ENCODE measurements around the gene NEUROG3. TPM values are rescaled to one million over a fixed set of nuclear protein-coding genes. Genes with fewer than 3 reads are reported as not detected.

NEUROG3 gene
- total RNA-seq, 4 donors from 2014 or later: not detected

GRCh38 chr10:69571618-69572158 lies 1.5 kb downstream of the NEUROG3 start:
- H3K27me3 ChIP-seq: peaks cover 0 to 96% of the 10 kb centered on the region in 2 donors
- no peaks in the 10 kb centered on the region for H3K9me3 ChIP-seq
- peaks cover 0 to 37% (median 17%) of the 10 kb centered on the region in 4 donors for H3K4me1 ChIP-seq
- H3K4me3 ChIP-seq: peak overlapping the region in 1 of 4 donors; percentile 44
- no peak overlapping the region for H3K27ac ChIP-seq
- TF ChIP-seq EP300 (IDR thresholded peaks at IDR 0.05) (no peak), POLR2A (IDR thresholded peaks at IDR 0.05) (no peak)
- TF ChIP-seq, protein P1, sequence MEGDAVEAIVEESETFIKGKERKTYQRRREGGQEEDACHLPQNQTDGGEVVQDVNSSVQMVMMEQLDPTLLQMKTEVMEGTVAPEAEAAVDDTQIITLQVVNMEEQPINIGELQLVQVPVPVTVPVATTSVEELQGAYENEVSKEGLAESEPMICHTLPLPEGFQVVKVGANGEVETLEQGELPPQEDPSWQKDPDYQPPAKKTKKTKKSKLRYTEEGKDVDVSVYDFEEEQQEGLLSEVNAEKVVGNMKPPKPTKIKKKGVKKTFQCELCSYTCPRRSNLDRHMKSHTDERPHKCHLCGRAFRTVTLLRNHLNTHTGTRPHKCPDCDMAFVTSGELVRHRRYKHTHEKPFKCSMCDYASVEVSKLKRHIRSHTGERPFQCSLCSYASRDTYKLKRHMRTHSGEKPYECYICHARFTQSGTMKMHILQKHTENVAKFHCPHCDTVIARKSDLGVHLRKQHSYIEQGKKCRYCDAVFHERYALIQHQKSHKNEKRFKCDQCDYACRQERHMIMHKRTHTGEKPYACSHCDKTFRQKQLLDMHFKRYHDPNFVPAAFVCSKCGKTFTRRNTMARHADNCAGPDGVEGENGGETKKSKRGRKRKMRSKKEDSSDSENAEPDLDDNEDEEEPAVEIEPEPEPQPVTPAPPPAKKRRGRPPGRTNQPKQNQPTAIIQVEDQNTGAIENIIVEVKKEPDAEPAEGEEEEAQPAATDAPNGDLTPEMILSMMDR (IDR thresholded peaks at IDR 0.05): no peak
- 2% methylated on average over 25 of the region's 25 CpGs for WGBS, 2 donors
- H3K36me3 ChIP-seq: no peaks in the 10 kb centered on the region
- no peak for DNase-seq (ENCODE audit: low spot score in 2 of 2)

DNA sequence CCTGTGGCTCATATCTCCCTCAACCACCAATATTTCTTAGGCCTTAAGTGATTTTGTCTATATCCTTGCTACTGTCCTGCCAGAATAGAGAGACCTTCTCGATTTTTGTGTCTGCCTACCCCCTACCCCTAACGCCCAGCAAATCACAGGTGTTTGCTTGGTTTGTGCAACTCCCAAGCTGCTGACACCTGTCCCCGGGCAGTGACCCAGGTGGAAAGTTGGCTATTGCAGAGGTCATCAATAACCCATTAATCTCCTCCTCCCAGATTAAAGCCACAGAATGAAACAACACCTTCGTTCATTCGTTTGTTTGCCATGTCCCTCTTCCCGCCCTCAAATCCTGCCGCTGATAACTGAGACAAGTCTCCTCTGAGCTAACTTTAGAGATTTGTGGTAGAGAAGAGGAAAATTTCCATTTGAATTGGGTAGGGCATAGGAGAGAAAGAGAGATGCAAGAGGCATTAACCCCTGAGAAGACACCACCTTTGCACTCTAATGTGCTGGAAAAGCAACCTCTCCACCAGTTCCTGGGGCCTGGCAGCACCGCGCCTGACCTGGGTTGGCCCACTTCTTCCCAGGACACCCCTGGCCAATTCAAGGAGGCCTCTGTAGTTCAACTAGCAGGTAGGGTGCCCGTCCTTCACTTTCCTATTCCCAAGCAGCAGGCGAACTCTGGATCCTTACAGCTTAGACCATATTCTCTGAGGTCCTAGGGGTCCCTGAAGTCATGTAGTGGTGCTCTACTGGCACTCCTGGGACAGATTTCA lies 3.0 kb downstream of the NEUROG3 start:
- 4 to 5% methylated on average over 11 of the region's 11 CpGs for WGBS, 2 donors
- H3K36me3 ChIP-seq: no peaks in the 10 kb centered on the region
- no peak for DNase-seq (ENCODE audit: low spot score in 2 of 2)
- no peaks in the 10 kb centered on the region for H3K9me3 ChIP-seq
- H3K4me3 ChIP-seq: no peak overlapping the region
- H3K4me1 ChIP-seq: peaks cover 0 to 37% (median 17%) of the 10 kb centered on the region in 4 donors
- TF ChIP-seq EP300 (IDR thresholded peaks at IDR 0.05): no peak
- TF ChIP-seq POLR2A (IDR thresholded peaks at IDR 0.05): no peak
- TF ChIP-seq, protein P1 (IDR thresholded peaks at IDR 0.05): no peak
- peaks cover 0 to 85% of the 10 kb centered on the region in 2 donors for H3K27me3 ChIP-seq
- no peak overlapping the region for H3K27ac ChIP-seq

DNA sequence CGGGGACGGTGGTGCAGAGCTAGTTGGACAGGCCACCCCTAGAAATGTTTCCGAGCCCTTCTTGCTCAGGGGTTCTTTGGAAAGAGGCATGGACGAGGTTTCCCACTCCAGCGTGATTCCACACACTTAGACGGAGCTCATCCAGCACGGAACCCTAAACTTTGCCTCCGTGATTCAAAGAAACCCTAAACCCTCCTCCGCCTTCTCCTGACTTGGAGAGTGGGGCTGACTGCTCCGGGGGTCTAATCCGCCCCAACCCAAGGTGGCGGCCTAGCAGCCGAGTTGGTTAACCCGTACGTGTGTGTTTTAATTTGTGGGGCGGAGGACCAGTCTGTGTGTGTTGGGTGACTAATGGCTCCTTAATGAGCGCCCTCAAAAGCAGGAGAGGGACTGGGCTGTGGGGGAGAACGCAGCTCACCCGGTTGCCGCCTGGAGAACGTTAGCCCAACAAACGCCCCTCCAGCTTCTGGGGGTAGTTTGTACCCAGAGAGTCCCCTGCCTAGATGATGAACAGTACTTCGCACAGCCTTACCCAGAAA lies 3.8 kb downstream of the NEUROG3 start:
- H3K4me1 ChIP-seq: peaks cover 0 to 30% (median 15%) of the 10 kb centered on the region in 4 donors
- no peak for TF ChIP-seq EP300 (IDR thresholded peaks at IDR 0.05)
- TF ChIP-seq POLR2A (IDR thresholded peaks at IDR 0.05): no peak
- TF ChIP-seq, protein P1 (IDR thresholded peaks at IDR 0.05): no peak
- H3K4me3 ChIP-seq: no peak overlapping the region
- 2 to 5% methylated on average over 14 to 23 of the region's 23 CpGs for WGBS, 2 donors
- no peaks in the 10 kb centered on the region for H3K9me3 ChIP-seq
- no peak for DNase-seq (ENCODE audit: low spot score in 2 of 2)
- no peak overlapping the region for H3K27ac ChIP-seq
- H3K36me3 ChIP-seq: no peaks in the 10 kb centered on the region
- H3K27me3 ChIP-seq: peaks cover 0 to 78% of the 10 kb centered on the region in 2 donors

GRCh38 chr10:69568472-69569395 lies 4.5 kb downstream of the NEUROG3 start:
- Histone ChIP-seq H3K36me3 (no peaks in the 10 kb centered on the region), H3K27ac (no peak overlapping the region), H3K4me3 (no peak overlapping the region), H3K4me1 (peaks cover 0 to 23% (median 13%) of the 10 kb centered on the region in 4 donors), H3K9me3 (no peaks in the 10 kb centered on the region), H3K27me3 (peaks cover 0 to 71% of the 10 kb centered on the region in 2 donors)
- no peak for DNase-seq (ENCODE audit: low spot score in 2 of 2)
- TF ChIP-seq POLR2A (IDR thresholded peaks at IDR 0.05): no peak
- TF ChIP-seq, protein P1 (IDR thresholded peaks at IDR 0.05): no peak
- TF ChIP-seq EP300 (IDR thresholded peaks at IDR 0.05): no peak
- WGBS, 2 donors: 2 to 3% methylated on average over 34 to 38 of the region's 41 CpGs
